ENCODE results near the gene ACADVL.

The ACADVL gene

GRCh38 chr17:7217113-7217987 is 2.4 kb upstream of the ACADVL start:
- no peak for DNase-seq

- no peak for DNase-seq
These were observed 1.6 kb upstream of the ACADVL start for GRCh38 chr17:7218166-7218565.

GRCh38 chr17:7218758-7219157 is 980 bp upstream of the ACADVL start:
- DNase-seq, result no peak

GRCh38 chr17:7219229-7219811 is 418 bp upstream of the ACADVL start:
- DNase-seq, result no peak

- DNase-seq, result peak; percentile 57
These were observed 997 bp downstream of the ACADVL start for GRCh38 chr17:7220593-7221277.

- no peak for DNase-seq
These were observed 1.7 kb downstream of the ACADVL start for GRCh38 chr17:7221278-7222092.

- no peak for DNase-seq
These were observed 2.6 kb downstream of the ACADVL start for GRCh38 chr17:7222093-7222971.

- DNase-seq, result no peak
These were observed 3.2 kb downstream of the ACADVL start for GRCh38 chr17:7222972-7223292.

GRCh38 chr17:7223375-7223774 is 3.6 kb downstream of the ACADVL start:
- no peak for DNase-seq

- no peak for DNase-seq
These were observed 4.4 kb downstream of the ACADVL start for GRCh38 chr17:7224110-7224509.

- DNase-seq, result no peak
These were observed 4.9 kb downstream of the ACADVL start for GRCh38 chr17:7224661-7225111.

- DNase-seq, result no peak
These were observed 6.1 kb downstream of the ACADVL start for GRCh38 chr17:7225711-7226331.

GRCh38 chr17:7226721-7227710 is 7.3 kb downstream of the ACADVL start:
- no peak for DNase-seq

- DNase-seq, result no peak
These were observed 9.2 kb downstream of the ACADVL start for GRCh38 chr17:7228920-7229319.

- DNase-seq, result no peak
These were observed 9.8 kb downstream of the ACADVL start for GRCh38 chr17:7229504-7229903.

GRCh38 chr17:7232114-7232513 is 12.4 kb downstream of the ACADVL start:
- DNase-seq, result no peak

- DNase-seq, result no peak
These were observed 14.0 kb downstream of the ACADVL start for GRCh38 chr17:7233701-7234082.

GRCh38 chr17:7234083-7234951 is 14.6 kb downstream of the ACADVL start, which contains the start of gene DVL2:
Gene DVL2 (minus strand): TSS chr17:7234517. CDS start chr17:7234262, 255 bp downstream.
- peak; percentile 95 for DNase-seq
